HL-60 (cell line): ENCODE data around the gene ADCY3.

Experiments used
- DNase-seq, 2 experiments: peaks; one replicate each; pipeline ENCODE4 v3.0.0-alpha.2; 2010 to 2020; ENCODE audit warnings: low read depth in 1 of 2, low spot score in 1 of 2
- H3K27ac ChIP-seq: fragments of 250-450 bp; sonication (Bioruptor Pico); replicated peaks from 2 replicates; pipeline ENCODE4 v1.5.1; 2020; ENCODE audit warnings: mild to moderate bottlenecking, moderate library complexity
- H3K27me3 ChIP-seq: fragments of 250-450 bp; sonication (Bioruptor Pico); 2 replicates; pipeline ENCODE4 v1.5.1; 2021; ENCODE audit warnings: mild to moderate bottlenecking, moderate library complexity; ENCODE audit not compliant: insufficient read depth, poor library complexity, severe bottlenecking
- H3K4me3 ChIP-seq: replicated peaks from 2 replicates; pipeline ENCODE4 v1.5.1; 2011; ENCODE audit warnings: mild to moderate bottlenecking, control low read depth, low read length; ENCODE audit not compliant: insufficient read depth
- CTCF ChIP-seq: IDR thresholded peaks from one replicate; pipeline ENCODE4 v1.5.1; 2011; ENCODE audit warnings: low read length, control low read depth, inconsistent platforms; ENCODE audit not compliant: insufficient read depth
- GABPA ChIP-seq: IDR thresholded peaks from 2 replicates; pipeline ENCODE4 v1.6.1; 2012; ENCODE audit warnings: low read depth
- POLR2AphosphoS5 ChIP-seq: IDR thresholded peaks from 2 replicates; pipeline ENCODE4 v1.6.1; 2012; ENCODE audit warnings: low read depth
- REST ChIP-seq: IDR thresholded peaks from 2 replicates; pipeline ENCODE4 v1.6.1; 2012; ENCODE audit warnings: low read depth; ENCODE audit not compliant: insufficient replicate concordance
- SPI1 ChIP-seq: IDR thresholded peaks from 2 replicates; pipeline ENCODE4 v1.6.1; 2012; ENCODE audit warnings: low read depth, mild to moderate bottlenecking, borderline replicate concordance

The ADCY3 gene

GRCh38 chr2:24875272-24875671 is 44.8 kb downstream of the ADCY3 start:
- Histone ChIP-seq H3K27me3 (no peaks in the 10 kb centered on the region), H3K27ac (no peak overlapping the region), H3K4me3 (no peak overlapping the region)
- TF ChIP-seq SPI1 (no peak), GABPA (no peak), REST (no peak), POLR2AphosphoS5 (no peak), CTCF (no peak)
- DNase-seq: no peak

GRCh38 chr2:24874035-24874434 is 46.0 kb downstream of the ADCY3 start:
- no peaks in the 10 kb centered on the region for H3K27me3 ChIP-seq
- H3K27ac ChIP-seq: no peak overlapping the region
- TF ChIP-seq SPI1 (no peak), REST (no peak), GABPA (no peak), POLR2AphosphoS5 (no peak), CTCF (no peak)
- DNase-seq: peak in 1 of 2 experiments; percentile 28
- H3K4me3 ChIP-seq: no peak overlapping the region

- no peak for TF ChIP-seq GABPA
- no peak for TF ChIP-seq REST
- no peak for TF ChIP-seq POLR2AphosphoS5
- no peak for TF ChIP-seq SPI1
- TF ChIP-seq CTCF: no peak
- H3K4me3 ChIP-seq: no peak overlapping the region
- H3K27ac ChIP-seq: no peak overlapping the region
- no peaks in the 10 kb centered on the region for H3K27me3 ChIP-seq
- peak in 1 of 2 experiments; percentile 13 for DNase-seq
Measured at GRCh38 chr2:24873619-24874018, 46.4 kb downstream of the ADCY3 start.
